ENCODE results near the gene ATG13.

DNA sequence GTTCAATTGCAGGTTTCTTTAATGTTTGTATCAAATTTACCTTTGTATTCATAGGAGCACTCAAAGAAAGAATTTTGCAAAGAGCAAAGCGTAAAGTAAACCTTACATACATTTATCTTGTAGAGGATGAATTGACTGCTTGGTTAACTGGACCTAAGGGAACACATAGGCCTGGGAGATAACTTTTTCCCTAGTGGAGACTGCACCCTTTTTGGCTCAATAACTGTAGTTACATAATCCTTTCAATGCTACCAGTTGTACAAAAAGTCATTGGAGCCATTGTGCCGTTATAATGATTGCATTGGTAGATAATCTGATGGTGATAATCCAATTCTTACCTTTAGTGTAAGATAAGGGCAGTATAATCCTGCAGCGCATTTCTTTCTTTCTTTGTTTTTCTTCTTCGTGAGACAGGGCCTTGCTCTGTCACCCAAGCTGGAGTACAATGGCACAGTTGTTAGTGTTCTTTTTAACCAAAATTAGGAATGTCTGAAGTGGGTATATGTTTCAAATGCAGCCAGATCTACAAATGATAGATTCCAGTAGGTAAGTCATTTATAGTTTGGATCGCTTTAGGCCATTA lies 18.3 kb downstream of the ATG13 start:
- no peak for TF ChIP-seq GLIS2 (tag by site-specific recombination; IDR thresholded peaks at IDR 0.05)
- TF ChIP-seq ZNF704 (tag by site-specific recombination; IDR thresholded peaks at IDR 0.05) = no peak
- TF ChIP-seq ZNF184 (tag by site-specific recombination; IDR thresholded peaks at IDR 0.05) = no peak
- TF ChIP-seq ZNF548 (tag by site-specific recombination; IDR thresholded peaks at IDR 0.05) = no peak
- TF ChIP-seq SETDB1 (IDR thresholded peaks at IDR 0.05; ENCODE audit: insufficient read length, low read length) = no peak
- TF ChIP-seq, protein P1, sequence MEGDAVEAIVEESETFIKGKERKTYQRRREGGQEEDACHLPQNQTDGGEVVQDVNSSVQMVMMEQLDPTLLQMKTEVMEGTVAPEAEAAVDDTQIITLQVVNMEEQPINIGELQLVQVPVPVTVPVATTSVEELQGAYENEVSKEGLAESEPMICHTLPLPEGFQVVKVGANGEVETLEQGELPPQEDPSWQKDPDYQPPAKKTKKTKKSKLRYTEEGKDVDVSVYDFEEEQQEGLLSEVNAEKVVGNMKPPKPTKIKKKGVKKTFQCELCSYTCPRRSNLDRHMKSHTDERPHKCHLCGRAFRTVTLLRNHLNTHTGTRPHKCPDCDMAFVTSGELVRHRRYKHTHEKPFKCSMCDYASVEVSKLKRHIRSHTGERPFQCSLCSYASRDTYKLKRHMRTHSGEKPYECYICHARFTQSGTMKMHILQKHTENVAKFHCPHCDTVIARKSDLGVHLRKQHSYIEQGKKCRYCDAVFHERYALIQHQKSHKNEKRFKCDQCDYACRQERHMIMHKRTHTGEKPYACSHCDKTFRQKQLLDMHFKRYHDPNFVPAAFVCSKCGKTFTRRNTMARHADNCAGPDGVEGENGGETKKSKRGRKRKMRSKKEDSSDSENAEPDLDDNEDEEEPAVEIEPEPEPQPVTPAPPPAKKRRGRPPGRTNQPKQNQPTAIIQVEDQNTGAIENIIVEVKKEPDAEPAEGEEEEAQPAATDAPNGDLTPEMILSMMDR (tag by site-specific recombination; IDR thresholded peaks at IDR 0.05) = no peak
- TF ChIP-seq, protein P2, sequence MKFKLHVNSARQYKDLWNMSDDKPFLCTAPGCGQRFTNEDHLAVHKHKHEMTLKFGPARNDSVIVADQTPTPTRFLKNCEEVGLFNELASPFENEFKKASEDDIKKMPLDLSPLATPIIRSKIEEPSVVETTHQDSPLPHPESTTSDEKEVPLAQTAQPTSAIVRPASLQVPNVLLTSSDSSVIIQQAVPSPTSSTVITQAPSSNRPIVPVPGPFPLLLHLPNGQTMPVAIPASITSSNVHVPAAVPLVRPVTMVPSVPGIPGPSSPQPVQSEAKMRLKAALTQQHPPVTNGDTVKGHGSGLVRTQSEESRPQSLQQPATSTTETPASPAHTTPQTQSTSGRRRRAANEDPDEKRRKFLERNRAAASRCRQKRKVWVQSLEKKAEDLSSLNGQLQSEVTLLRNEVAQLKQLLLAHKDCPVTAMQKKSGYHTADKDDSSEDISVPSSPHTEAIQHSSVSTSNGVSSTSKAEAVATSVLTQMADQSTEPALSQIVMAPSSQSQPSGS (tag by site-specific recombination; IDR thresholded peaks at IDR 0.05; ENCODE audit: low read depth) = no peak

All from HEK293 (cell line).